HEK293T (cell line): ENCODE data around the gene LYRM4.

Source experiments
- ARNT ChIP-seq: fragments of 450-650 bp; IDR thresholded peaks from 2 replicates; pipeline ENCODE4 v1.6.1; 2017; ENCODE audit warnings: mild to moderate bottlenecking
- BHLHE40 ChIP-seq: fragments of 450-650 bp; IDR thresholded peaks from 2 replicates; pipeline ENCODE4 v1.6.1; 2016; ENCODE audit warnings: mild to moderate bottlenecking, moderate library complexity, borderline replicate concordance
- ELF4 ChIP-seq: fragments of 450-650 bp; IDR thresholded peaks from 2 replicates; pipeline ENCODE4 v1.6.1; 2017; ENCODE audit warnings: antibody characterized with exemption
- FOXA1 ChIP-seq: fragments of 450-650 bp; IDR thresholded peaks from 2 replicates; pipeline ENCODE4 v1.6.1; 2016; ENCODE audit warnings: mild to moderate bottlenecking
- FOXK2 ChIP-seq: fragments of 450-650 bp; IDR thresholded peaks from 2 replicates; pipeline ENCODE4 v1.6.1; 2016; ENCODE audit warnings: mild to moderate bottlenecking
- FOXM1 ChIP-seq: fragments of 450-650 bp; IDR thresholded peaks from 2 replicates; pipeline ENCODE4 v1.6.1; 2017; ENCODE audit warnings: mild to moderate bottlenecking, borderline replicate concordance
- LEF1 ChIP-seq: fragments of 450-650 bp; IDR thresholded peaks from 2 replicates; pipeline ENCODE4 v1.6.1; 2017; ENCODE audit warnings: mild to moderate bottlenecking, borderline replicate concordance
- NFRKB ChIP-seq: fragments of 450-650 bp; IDR thresholded peaks from 2 replicates; pipeline ENCODE4 v1.6.1; 2016; ENCODE audit warnings: mild to moderate bottlenecking, moderate library complexity
- SP1 ChIP-seq: fragments of 450-650 bp; IDR thresholded peaks from 2 replicates; pipeline ENCODE4 v1.6.1; 2017
- TARDBP ChIP-seq: fragments of 450-650 bp; IDR thresholded peaks from 2 replicates; pipeline ENCODE4 v1.6.1; 2016
- TF ChIP-seq, protein P1 (sequence below): fragments of 450-650 bp; IDR thresholded peaks from 2 replicates; pipeline ENCODE4 v1.6.1; 2016

GRCh38 chr6:5156627-5157026 lies 104.1 kb downstream of the LYRM4 start:
- no peak for TF ChIP-seq BHLHE40
- TF ChIP-seq TARDBP = no peak
- TF ChIP-seq NFRKB = no peak
- TF ChIP-seq SP1 = no peak
- no peak for TF ChIP-seq FOXK2
- TF ChIP-seq LEF1 = no peak
- no peak for TF ChIP-seq FOXA1
- no peak for TF ChIP-seq FOXM1
- TF ChIP-seq ELF4 = no peak
- TF ChIP-seq, protein P1, sequence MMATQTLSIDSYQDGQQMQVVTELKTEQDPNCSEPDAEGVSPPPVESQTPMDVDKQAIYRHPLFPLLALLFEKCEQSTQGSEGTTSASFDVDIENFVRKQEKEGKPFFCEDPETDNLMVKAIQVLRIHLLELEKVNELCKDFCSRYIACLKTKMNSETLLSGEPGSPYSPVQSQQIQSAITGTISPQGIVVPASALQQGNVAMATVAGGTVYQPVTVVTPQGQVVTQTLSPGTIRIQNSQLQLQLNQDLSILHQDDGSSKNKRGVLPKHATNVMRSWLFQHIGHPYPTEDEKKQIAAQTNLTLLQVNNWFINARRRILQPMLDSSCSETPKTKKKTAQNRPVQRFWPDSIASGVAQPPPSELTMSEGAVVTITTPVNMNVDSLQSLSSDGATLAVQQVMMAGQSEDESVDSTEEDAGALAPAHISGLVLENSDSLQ = no peak
- TF ChIP-seq ARNT = no peak
